HepG2 (cell line): ENCODE results near the gene COQ3. TPM values are rescaled to one million over a fixed set of nuclear protein-coding genes. Genes with fewer than 3 reads are reported as not detected.

Experiments
- ATAC-seq: fragments of 200-7000 bp; cut with Tn5 transposase; 3 replicates; pipeline ENCODE4 v1.9.1; 2020; ENCODE audit warnings: mild to moderate bottlenecking, moderate library complexity
- BruUV-seq: library from RNA; stranded (reverse); fragments of 400-500 nt; replicated peaks from 2 replicates; lab custom pipeline; 2021; lab: Mats Ljungman, UMichigan
- CTCF ChIA-PET: fragments of 300-600 bp; formaldehyde crosslinking; extraction: SDS; loops from one replicate; lab custom pipeline; 2021; ENCODE audit warnings: low total read pairs, inconsistent platforms, low intra/inter-chr PET ratio; lab: Yijun Ruan, JAX
- POLR2A ChIA-PET: fragments of 350-600 bp; sonication (Branson Sonifier 250); formaldehyde crosslinking; loops from one replicate; lab custom pipeline; 2020; ENCODE audit warnings: antibody characterized with exemption, inconsistent platforms; lab: Yijun Ruan, JAX
- DNase-seq: peaks from one replicate; pipeline ENCODE4 v3.0.0-alpha.2; 2015; ENCODE audit warnings: low spot score
- FAIRE-seq: peaks from 3 replicates; lab custom pipeline; 2011; peaks lifted over from hg19 to GRCh38; lab: Jason Lieb, UNC
- H2AFZ ChIP-seq: one replicate; pipeline ENCODE4 v1.6.1; 2011; ENCODE audit warnings: low read length, inconsistent platforms
- H3K27ac ChIP-seq: fragments of 300-600 bp; 3 replicates; pipeline ENCODE4 v1.8.0; 2011; ENCODE audit warnings: mixed run types, mild to moderate bottlenecking, mixed read lengths, low read length, inconsistent platforms; ENCODE audit not compliant: insufficient read depth; ENCODE audit errors: extremely low read length
- H3K27me3 ChIP-seq, 2 experiments: fragments of 200-600 bp in 1 of 2; 2 replicates in 1 of 2; 3 replicates in 1 of 2; pipeline versions ENCODE4 v1.6.0 to v1.8.0; 2011; ENCODE audit warnings: low read length in 2 of 2, mild to moderate bottlenecking in 2 of 2, moderate library complexity in 2 of 2, inconsistent platforms in 1 of 2; ENCODE audit not compliant: insufficient read depth in 2 of 2, control insufficient read depth in 1 of 2
- H3K36me3 ChIP-seq, 2 experiments: fragments of 200-600 bp in 1 of 2; replicated peaks in 1 of 2; 2 replicates in 1 of 2; 3 replicates in 1 of 2; pipeline versions ENCODE4 v1.5.1 to v1.8.0; 2011; ENCODE audit warnings: low read length in 2 of 2, inconsistent platforms in 1 of 2; ENCODE audit not compliant: insufficient read depth in 2 of 2, control insufficient read depth in 1 of 2
- H3K4me1 ChIP-seq: 2 replicates; pipeline ENCODE4 v1.5.1; 2012; ENCODE audit warnings: low read length, inconsistent platforms; ENCODE audit not compliant: insufficient read depth
- H3K4me2 ChIP-seq: 2 replicates; pipeline ENCODE4 v1.6.0; 2011; ENCODE audit warnings: low read depth, low read length, inconsistent platforms
- H3K4me3 ChIP-seq, 3 experiments: fragments of 200-600 bp in 1 of 3; sonication (generic), shearing (Covaris generic) in 1 of 3; replicated peaks in 1 of 3; 2 replicates each; pipeline ENCODE4 v1.5.1; 2011 to 2016; ENCODE audit warnings: low read length in 3 of 3, inconsistent platforms in 2 of 3, low read depth in 2 of 3, mild to moderate bottlenecking in 2 of 3, control low read depth in 1 of 3, mixed read lengths in 1 of 3; ENCODE audit not compliant: insufficient read depth in 1 of 3
- H3K79me2 ChIP-seq: one replicate; pipeline ENCODE4 v1.6.1; 2011; ENCODE audit warnings: low read length, inconsistent platforms; ENCODE audit not compliant: insufficient read depth
- H3K9ac ChIP-seq: 2 replicates; pipeline ENCODE4 v1.6.0; 2011; ENCODE audit warnings: mild to moderate bottlenecking, low read depth, low read length, inconsistent platforms; ENCODE audit not compliant: insufficient read depth
- H3K9me3 ChIP-seq: 2 replicates; pipeline ENCODE4 v1.5.1; 2012; ENCODE audit warnings: mild to moderate bottlenecking, low read length
- H4K20me1 ChIP-seq: 2 replicates; pipeline ENCODE4 v1.6.0; 2011; ENCODE audit warnings: inconsistent platforms, mild to moderate bottlenecking, low read length, moderate library complexity; ENCODE audit not compliant: insufficient read depth
- ASH2L ChIP-seq: fragments of 300-600, 200-600 bp; sonication (generic); IDR thresholded peaks from 2 replicates; pipeline ENCODE4 v1.7.0; 2017; ENCODE audit warnings: low read depth, mild to moderate bottlenecking, moderate library complexity, mixed read lengths, low read length; ENCODE audit not compliant: insufficient read length
- CCDC6 ChIP-seq: sonication (generic); formaldehyde crosslinking; IDR thresholded peaks from 2 replicates; pipeline ENCODE4 v1.8.1; 2022; ENCODE audit warnings: mild to moderate bottlenecking, missing genetic modification reagents, moderate library complexity
- CREB3 ChIP-seq: sonication (generic); formaldehyde crosslinking; IDR thresholded peaks from 2 replicates; pipeline ENCODE4 v1.5.0; 2020; ENCODE audit warnings: missing genetic modification reagents
- CREM ChIP-seq, 2 experiments: sonication (generic) in 1 of 2; formaldehyde crosslinking in 1 of 2; IDR thresholded peaks; 2 replicates each; pipeline versions ENCODE4 v1.4.0 to v1.6.1; 2016 to 2020; ENCODE audit warnings: antibody characterized with exemption in 1 of 2, mild to moderate bottlenecking in 1 of 2, missing genetic modification reagents in 1 of 2
- JARID2 ChIP-seq: sonication (generic); formaldehyde crosslinking; IDR thresholded peaks from 2 replicates; pipeline ENCODE4 v1.8.1; 2023; ENCODE audit warnings: missing genetic modification reagents, inconsistent platforms; ENCODE audit not compliant: insufficient replicate concordance
- MYNN ChIP-seq: sonication (generic); formaldehyde crosslinking; IDR thresholded peaks from 2 replicates; pipeline ENCODE4 v1.4.0; 2020; ENCODE audit warnings: mild to moderate bottlenecking, low read depth, missing genetic modification reagents
- SIX1 ChIP-seq: sonication (generic); formaldehyde crosslinking; IDR thresholded peaks from 2 replicates; pipeline ENCODE4 v1.4.0; 2020; ENCODE audit warnings: missing genetic modification reagents, borderline replicate concordance
- ZFP37 ChIP-seq: sonication (generic); formaldehyde crosslinking; IDR thresholded peaks from 2 replicates; pipeline ENCODE4 v1.4.0; 2020; ENCODE audit warnings: missing genetic modification reagents, borderline replicate concordance
- ZNF264 ChIP-seq: sonication (generic); formaldehyde crosslinking; IDR thresholded peaks from 2 replicates; pipeline ENCODE4 v1.4.0; 2020; ENCODE audit warnings: missing genetic modification reagents
- ZNF335 ChIP-seq: sonication (generic); formaldehyde crosslinking; IDR thresholded peaks from 2 replicates; pipeline ENCODE4 v1.4.0; 2020; ENCODE audit warnings: missing genetic modification reagents
- ZNF343 ChIP-seq: sonication (generic); formaldehyde crosslinking; IDR thresholded peaks from 2 replicates; pipeline ENCODE4 v1.4.0; 2020; ENCODE audit warnings: mild to moderate bottlenecking, missing genetic modification reagents
- ZNF367 ChIP-seq: sonication (generic); formaldehyde crosslinking; IDR thresholded peaks from 2 replicates; pipeline ENCODE4 v1.4.0; 2020; ENCODE audit warnings: missing genetic modification reagents, borderline replicate concordance
- WGBS: methylation state at CpG from one replicate; pipeline ENCODE4 v1.1.6; 2017; ENCODE audit warnings: low lambda C conversion rate; 5-methylcytosine and 5-hydroxymethylcytosine counted together
- in situ Hi-C: cut with HindIII; loops from 2 replicates; pipeline ENCODE4 v1.10.0; 2017; ENCODE audit warnings: low pct_unique_long_range_greater_than_20kb; ENCODE audit not compliant: extremely low pct_ligation_motif_present
- intact Hi-C: fragments of 100-400 bp; cut with micrococcal nuclease; formaldehyde crosslinking; loops from one replicate; pipeline ENCODE4 v1.10.0; 2022; ENCODE audit not compliant: unreplicated experiment
- polyA plus RNA-seq, 8 experiments: library from polyadenylated mRNA; depleted of rRNA in 3 of 8; stranded (reverse) in 7 of 8; unstranded in 1 of 8; fragments of >200 nt; fragmentation: Illumina TruSeq in 4 of 8; extraction: Trizol in 4 of 8; gene quantifications; 2 replicates each; pipeline versions ENCODE4 v1.2.1 to v1.2.3, GENCODE V29; 2011 to 2016; ENCODE audit warnings: low read depth in 4 of 8, missing spikeins in 1 of 8, mixed read lengths in 1 of 8; ENCODE audit not compliant: insufficient read depth in 1 of 8
- total RNA-seq, 5 experiments: library from RNA; depleted of rRNA; stranded (reverse); fragments of >200 nt; fragmentation: Illumina TruSeq; extraction: Trizol; gene quantifications; 2 replicates each; pipeline ENCODE4 v1.2.3, GENCODE V29; 2016; ENCODE audit warnings: low read depth in 1 of 5

The COQ3 gene
- total and polyA plus RNA-seq, 2 of the 13 experiments (the other 11 are each of a cell fraction or from before 2014, with no cell fraction given), result 5.3 to 20.5 TPM

GRCh38 chr6:99424761-99425646 is 31.0 kb upstream of the COQ3 start, which contains the start of gene PNISR (continued):
- no peak for TF ChIP-seq CREB3 (CRISPR knock-in tag)
- no peak for TF ChIP-seq MYNN (CRISPR knock-in tag)
- TF ChIP-seq JARID2, result no peak
- TF ChIP-seq ZNF343 (CRISPR knock-in tag), result 0 out of 2 replicates have a peak, but pooled peaks have one; percentile 30
- peak; percentile 94 for TF ChIP-seq ASH2L
- no peak for TF ChIP-seq ZNF335 (CRISPR knock-in tag)
- no peak for TF ChIP-seq ZFP37 (CRISPR knock-in tag)
- TF ChIP-seq CCDC6 (CRISPR knock-in tag), result 0 out of 2 replicates have a peak, but pooled peaks have one; percentile 7
- TF ChIP-seq ZNF367 (CRISPR knock-in tag), result no peak
- TF ChIP-seq ZNF264 (CRISPR knock-in tag), result no peak

- peak overlapping the region; percentile 84 to 86 (median 85); a peak in 5 of 6 replicates for H3K4me3 ChIP-seq
- in situ Hi-C loops (no loop called here), intact Hi-C loops (loop anchor here (1.0 to 5.0 kb wide), 3 partner anchors 31 to 477 kb away; partner anchors contain the start of genes CCNC and FBXL4)
- peaks cover 2 to 12% of the 10 kb centered on the region in 2 experiments for H3K36me3 ChIP-seq
- CTCF ChIA-PET, result no interaction called here
- FAIRE-seq (no peak), DNase-seq (no peak), ATAC-seq (no peak)
- 28% methylated on average over 5 of the region's 5 CpGs for WGBS
- H3K27me3 ChIP-seq, result no peaks in the 10 kb centered on the region; a peak in 1 of 5 replicates
- peak overlapping the region; percentile 98 for H3K9ac ChIP-seq
- BruUV-seq, result no TSS peak
- no peak overlapping the region for H2AFZ ChIP-seq
- H3K27ac ChIP-seq, result peak overlapping the region; percentile 98
- peak overlapping the region; percentile 89 for H3K4me2 ChIP-seq
- no peaks in the 10 kb centered on the region for H3K9me3 ChIP-seq
- TF ChIP-seq CREM (IDR thresholded peaks at IDR 0.05), result no peak
- no peak for TF ChIP-seq CREM (CRISPR knock-in tag; IDR thresholded peaks at IDR 0.05)
- TF ChIP-seq SIX1 (CRISPR knock-in tag), result peak; percentile 71; the same call in 1 of the 2 replicates
- H4K20me1 ChIP-seq, result peaks cover 41% of the 10 kb centered on the region
- H3K79me2 ChIP-seq, result peaks cover 75% of the 10 kb centered on the region
- POLR2A ChIA-PET, result interaction anchor here (0.5 to 4.0 kb wide), 10 partner anchors 9 to 274 kb away, joined by 3 to 75 read pairs (median 6); partner anchors contain the start of genes CCNC and COQ3
- H3K4me1 ChIP-seq, result peaks cover 56% of the 10 kb centered on the region
These were observed 30.0 kb upstream of the COQ3 start for GRCh38 chr6:99424022-99424421.
